Cardiac septum (tissue), 1 donor: ENCODE data around the gene HDAC10. TPM values are rescaled to one million over a fixed set of nuclear protein-coding genes. Genes with fewer than 3 reads are reported as not detected.

ENCODE experiments used
- DNase-seq: peaks from one replicate; pipeline ENCODE4 v3.0.0-alpha.2; 2020; ENCODE audit warnings: low spot score
- intact Hi-C: fragments of 100-400 bp; cut with DNase I; formaldehyde crosslinking; loops from one replicate; pipeline ENCODE4 v1.14.0; 2022
- total RNA-seq: library from RNA; stranded (reverse); fragmentation: NEBNext Ultra II Directional; extraction: Animal tissue kit (Norgen Biotek cat#: 25700); gene quantifications from one replicate; pipeline ENCODE4 v1.2.1, GENCODE V29; 2021
- donor health status: DM: no; HTN: no; CAD: no.

Gene HDAC10
- total RNA-seq, 1 donor from 2014 or later: 13.1 TPM

DNA sequence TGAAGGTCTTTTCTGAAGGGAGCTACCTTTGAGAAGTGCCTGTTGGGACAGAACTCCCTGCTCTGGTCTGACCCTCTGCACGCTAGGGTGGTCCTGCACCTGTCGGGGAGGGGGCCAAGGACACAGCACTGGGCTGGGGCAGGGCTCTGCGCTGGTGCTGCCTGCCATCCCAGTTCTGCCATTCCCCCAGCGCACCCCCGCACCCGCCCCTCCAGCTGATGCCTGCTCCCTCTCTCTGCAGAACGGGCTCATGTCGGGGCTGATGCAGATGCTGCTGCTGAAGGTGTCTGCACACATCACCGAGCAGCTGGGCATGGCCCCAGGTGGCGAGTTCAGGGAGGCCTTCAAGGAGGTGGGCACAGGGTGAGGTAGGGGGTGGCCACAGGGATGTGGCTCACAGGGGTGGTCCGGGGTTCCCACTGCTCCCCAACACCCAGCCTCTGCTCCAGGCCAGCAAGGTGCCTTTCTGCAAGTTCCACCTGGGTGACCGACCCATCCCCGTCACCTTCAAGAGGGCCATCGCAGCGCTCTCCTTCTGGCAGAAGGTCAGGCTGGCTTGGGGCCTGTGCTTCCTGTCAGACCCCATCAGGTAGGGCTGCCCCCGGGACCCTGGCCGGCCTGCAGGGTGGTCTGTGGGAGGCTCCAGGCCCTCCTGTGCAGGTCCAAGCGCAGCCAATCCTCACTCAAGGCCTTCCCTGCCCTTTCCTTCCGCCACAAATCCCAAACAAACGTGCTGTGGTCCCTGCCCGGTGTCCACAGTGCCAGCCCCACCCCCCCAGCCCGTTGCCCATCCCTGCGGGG is 53.9 kb downstream of the HDAC10 start:
- intact Hi-C loops: no loop called here
- no peak for DNase-seq

DNA sequence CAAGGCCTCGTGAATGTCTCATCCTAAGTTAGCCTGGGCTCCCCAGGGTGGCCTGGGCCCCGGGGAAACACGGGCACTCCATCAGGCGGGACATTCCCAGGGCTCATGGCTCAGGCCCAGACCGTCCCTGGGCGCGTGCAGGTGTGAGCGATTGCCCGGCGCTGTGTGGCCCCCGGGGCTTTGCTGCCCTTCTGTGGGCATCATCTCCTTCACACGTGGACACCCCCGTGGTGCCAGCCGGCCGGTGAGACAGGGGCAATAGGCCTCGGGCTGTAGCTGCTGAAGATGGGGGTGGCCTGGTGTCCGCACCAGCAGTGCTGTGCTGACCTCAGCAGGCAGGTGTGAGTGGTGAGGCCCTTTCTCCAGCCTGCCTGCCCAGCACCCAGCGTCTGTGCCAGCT is 54.8 kb downstream of the HDAC10 start:
- intact Hi-C loops: no loop called here
- DNase-seq: no peak

Other genes starting within 250 kb of the HDAC10 start
- not detected for gene IL17REL, start 238.5 kb downstream of the HDAC10 start, total RNA-seq
- not detected for gene TTLL8, start 193.0 kb downstream of the HDAC10 start, total RNA-seq
- gene MLC1, start 165.8 kb downstream of the HDAC10 start, total RNA-seq: 0.13 TPM
- gene MOV10L1, start 161.3 kb downstream of the HDAC10 start, total RNA-seq: 0.46 TPM
- gene PANX2, start 80.5 kb downstream of the HDAC10 start, total RNA-seq: 0.30 TPM
- 20.1 TPM for gene TRABD, start 65.4 kb downstream of the HDAC10 start, total RNA-seq
- 12.7 TPM for gene SELENOO, start 50.3 kb downstream of the HDAC10 start, total RNA-seq
- gene TUBGCP6, start 6.2 kb downstream of the HDAC10 start, total RNA-seq: 22.8 TPM
- 32.5 TPM for gene MAPK12, start 10.4 kb upstream of the HDAC10 start, total RNA-seq
- 11.7 TPM for gene MAPK11, start 19.1 kb upstream of the HDAC10 start, total RNA-seq
- 85.7 TPM for gene PLXNB2, start 56.4 kb upstream of the HDAC10 start, total RNA-seq
- gene DENND6B, start 75.7 kb upstream of the HDAC10 start, total RNA-seq: 2.8 TPM
- 37.1 TPM for gene PPP6R2, start 92.1 kb upstream of the HDAC10 start, total RNA-seq
- 63.5 TPM for gene SBF1, start 223.8 kb upstream of the HDAC10 start, total RNA-seq
- gene ADM2, start 230.3 kb upstream of the HDAC10 start, total RNA-seq: 0.13 TPM
- gene MIOX, start 235.6 kb upstream of the HDAC10 start, total RNA-seq: not detected